Measurements from ENCODE around the gene HS6ST3.

Gene HS6ST3

GRCh38 chr13:96397807-96398206 is 307.9 kb downstream of the HS6ST3 start:
- ChIA-PET POLR2A (no interaction called here), CTCF (no interaction called here)
- no peak for DNase-seq (ENCODE audit: extremely low spot score)
- TF ChIP-seq, protein P1, sequence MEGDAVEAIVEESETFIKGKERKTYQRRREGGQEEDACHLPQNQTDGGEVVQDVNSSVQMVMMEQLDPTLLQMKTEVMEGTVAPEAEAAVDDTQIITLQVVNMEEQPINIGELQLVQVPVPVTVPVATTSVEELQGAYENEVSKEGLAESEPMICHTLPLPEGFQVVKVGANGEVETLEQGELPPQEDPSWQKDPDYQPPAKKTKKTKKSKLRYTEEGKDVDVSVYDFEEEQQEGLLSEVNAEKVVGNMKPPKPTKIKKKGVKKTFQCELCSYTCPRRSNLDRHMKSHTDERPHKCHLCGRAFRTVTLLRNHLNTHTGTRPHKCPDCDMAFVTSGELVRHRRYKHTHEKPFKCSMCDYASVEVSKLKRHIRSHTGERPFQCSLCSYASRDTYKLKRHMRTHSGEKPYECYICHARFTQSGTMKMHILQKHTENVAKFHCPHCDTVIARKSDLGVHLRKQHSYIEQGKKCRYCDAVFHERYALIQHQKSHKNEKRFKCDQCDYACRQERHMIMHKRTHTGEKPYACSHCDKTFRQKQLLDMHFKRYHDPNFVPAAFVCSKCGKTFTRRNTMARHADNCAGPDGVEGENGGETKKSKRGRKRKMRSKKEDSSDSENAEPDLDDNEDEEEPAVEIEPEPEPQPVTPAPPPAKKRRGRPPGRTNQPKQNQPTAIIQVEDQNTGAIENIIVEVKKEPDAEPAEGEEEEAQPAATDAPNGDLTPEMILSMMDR (IDR thresholded peaks at IDR 0.05; ENCODE audit: control extremely low read depth, extremely low read depth, low read depth, missing control alignments) = no peak

DNA sequence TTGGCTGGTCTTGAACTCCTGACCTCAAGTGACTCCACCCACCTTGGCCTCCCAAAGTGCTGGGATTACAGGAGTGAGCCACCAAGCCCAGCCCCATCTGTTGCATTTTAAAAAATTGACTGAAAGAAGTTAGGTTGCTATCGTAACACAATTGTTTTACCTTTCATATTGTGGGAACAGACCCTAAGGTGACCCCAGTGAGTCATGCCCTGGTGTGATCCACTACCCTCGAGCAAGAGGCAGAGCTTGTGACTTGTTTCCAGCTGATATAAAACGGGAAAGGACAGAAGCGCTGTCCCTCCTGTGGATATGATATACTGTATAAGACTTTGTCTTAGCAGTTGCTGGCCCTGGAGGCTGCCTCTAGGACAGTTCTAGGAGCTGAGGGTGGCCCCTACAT is 308.6 kb downstream of the HS6ST3 start:
- TF ChIP-seq, protein P1 (IDR thresholded peaks at IDR 0.05; ENCODE audit: control extremely low read depth, extremely low read depth, low read depth, missing control alignments) = no peak
- DNase-seq (ENCODE audit: extremely low spot score) = no peak
- ChIA-PET CTCF (no interaction called here), POLR2A (no interaction called here)

GRCh38 chr13:96403241-96403640 is 313.3 kb downstream of the HS6ST3 start:
- ChIA-PET CTCF (interaction anchor here (1.6 kb wide), 1 partner anchor 15 kb away, joined by 7 read pairs; no protein-coding TSS in a partner anchor), POLR2A (no interaction called here)
- TF ChIP-seq, protein P1 (IDR thresholded peaks at IDR 0.05; ENCODE audit: control extremely low read depth, extremely low read depth, low read depth, missing control alignments) = no peak
- DNase-seq (ENCODE audit: extremely low spot score) = no peak

DNA sequence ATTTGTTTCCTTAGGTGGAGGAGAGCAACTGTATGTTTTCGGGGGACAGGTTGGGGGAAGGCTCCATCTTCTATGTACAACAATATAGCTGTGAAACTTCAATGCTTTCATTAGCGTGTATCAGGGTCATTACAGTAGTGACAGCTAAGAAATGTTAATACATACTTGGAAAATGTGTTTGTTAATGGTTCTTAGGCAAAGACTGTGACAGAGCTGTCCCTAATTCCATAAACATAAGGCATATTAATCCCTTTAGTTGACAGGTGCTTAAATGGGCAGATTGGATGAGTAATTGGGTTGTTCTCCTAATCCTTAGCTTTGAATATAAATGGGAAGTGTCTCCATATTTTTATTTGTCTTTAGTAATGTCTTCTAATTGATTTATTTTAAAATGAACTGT is 313.7 kb downstream of the HS6ST3 start:
- no peak for DNase-seq (ENCODE audit: extremely low spot score)
- ChIA-PET CTCF (no interaction called here), POLR2A (no interaction called here)
- TF ChIP-seq, protein P1 (IDR thresholded peaks at IDR 0.05; ENCODE audit: control extremely low read depth, extremely low read depth, low read depth, missing control alignments) = no peak

DNA sequence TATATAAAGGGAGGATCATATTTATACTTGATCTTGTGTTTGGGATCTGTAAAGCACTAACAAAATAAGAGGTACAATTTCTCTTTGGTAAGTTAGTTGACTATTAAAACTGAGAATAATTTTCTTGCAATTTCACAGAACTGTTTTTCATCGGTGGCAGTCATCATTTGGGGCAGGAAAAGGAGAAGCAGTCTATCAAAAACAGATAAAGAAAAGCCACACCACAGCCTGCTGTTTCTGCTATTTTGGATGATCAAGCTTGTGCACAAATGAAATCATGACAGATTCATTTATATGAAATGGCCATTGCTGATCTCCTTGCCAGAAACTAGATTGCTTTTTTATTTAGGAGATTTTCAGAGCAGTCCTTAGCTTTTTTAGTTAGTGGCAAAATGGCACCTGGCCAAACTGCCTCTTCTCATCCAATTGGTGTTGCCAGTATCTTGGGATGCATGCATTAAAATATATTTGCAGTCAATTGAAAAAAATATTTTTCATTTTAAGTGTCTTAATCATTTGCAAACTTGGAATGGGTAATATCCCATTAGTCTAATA is 326.0 kb downstream of the HS6ST3 start:
- CTCF ChIA-PET = interaction anchor here (1.3 kb wide), 1 partner anchor 11 kb away, joined by 5 read pairs; no protein-coding TSS in a partner anchor

DNA sequence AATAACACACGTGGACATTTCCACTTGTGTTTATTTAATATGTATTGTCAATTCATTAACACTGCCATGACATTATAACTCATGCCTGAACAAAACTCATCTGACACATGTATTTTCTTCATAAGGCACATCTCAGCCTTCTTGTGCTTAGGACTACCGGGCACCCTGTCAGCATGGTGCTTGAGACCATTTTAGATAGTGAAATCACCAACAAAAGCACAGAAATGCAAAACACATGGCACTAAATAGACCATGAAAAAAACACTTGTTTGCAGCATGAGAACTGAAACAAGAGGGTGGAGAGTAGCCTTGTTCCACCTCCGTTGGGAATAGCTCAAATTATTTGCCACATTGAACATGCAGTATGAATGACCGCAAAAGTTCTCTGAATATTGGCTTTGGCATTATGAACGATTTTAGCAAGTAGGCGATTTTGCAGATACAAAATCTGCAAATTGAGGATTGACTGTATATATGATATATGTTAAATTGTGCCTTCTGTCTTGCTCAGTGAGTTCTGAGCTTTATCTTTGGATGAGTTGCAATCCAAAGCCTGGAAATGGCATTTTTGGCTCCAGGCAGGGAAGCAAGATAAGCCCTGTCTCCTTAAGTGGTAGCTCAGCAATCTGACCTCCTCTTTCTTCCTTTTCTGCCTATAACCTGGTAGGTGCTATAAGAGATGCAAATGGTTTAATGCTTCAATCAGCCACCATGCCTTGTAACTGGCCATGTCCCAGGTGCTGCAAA is 328.2 kb downstream of the HS6ST3 start:
- ChIA-PET POLR2A (no interaction called here), CTCF (interaction anchor here (1.2 to 1.4 kb wide), 2 partner anchors 17 to 35 kb away, joined by 3 to 5 read pairs; no protein-coding TSS in a partner anchor)
- DNase-seq (ENCODE audit: extremely low spot score) = no peak
- TF ChIP-seq, protein P1 (IDR thresholded peaks at IDR 0.05; ENCODE audit: control extremely low read depth, extremely low read depth, low read depth, missing control alignments) = no peak

More for the DNA sequence above, 326.0 kb downstream of the HS6ST3 start:
- no peak for DNase-seq (ENCODE audit: extremely low spot score)
- POLR2A ChIA-PET = no interaction called here
- TF ChIP-seq, protein P1 (IDR thresholded peaks at IDR 0.05; ENCODE audit: control extremely low read depth, extremely low read depth, low read depth, missing control alignments) = no peak

Data from GM10248 (cell line).